HAP-1 (cell line): ENCODE results near the gene SLC30A4.

Experiments used
- DNase-seq, 2 experiments: peaks; one replicate each; pipeline ENCODE4 v3.0.0-alpha.2; 2016 to 2020; ENCODE audit warnings: low spot score in 2 of 2
- H3K27me3 ChIP-seq: fragments of 250-450 bp; sonication (Bioruptor Pico); 2 replicates; pipeline ENCODE4 v1.5.1; 2020; ENCODE audit warnings: low read depth, mild to moderate bottlenecking, moderate library complexity
- H3K36me3 ChIP-seq: fragments of 250-450 bp; sonication (Bioruptor Pico); replicated peaks from 2 replicates; pipeline ENCODE4 v1.5.1; 2020; ENCODE audit warnings: mild to moderate bottlenecking
- H3K4me1 ChIP-seq: fragments of 250-450 bp; sonication (Bioruptor Pico); 2 replicates; pipeline ENCODE4 v1.5.1; 2020; ENCODE audit warnings: mild to moderate bottlenecking
- H3K4me3 ChIP-seq: fragments of 250-450 bp; sonication (Bioruptor Pico); 2 replicates; pipeline ENCODE4 v1.5.1; 2020; ENCODE audit warnings: mild to moderate bottlenecking, moderate library complexity
- H3K9me3 ChIP-seq: fragments of 250-450 bp; sonication (Bioruptor Pico); 2 replicates; pipeline ENCODE4 v1.5.1; 2020; ENCODE audit warnings: mild to moderate bottlenecking, moderate library complexity
- in situ Hi-C: fragments of 300-500 bp; cut with MboI; formaldehyde crosslinking; loops from 3 replicates; pipeline ENCODE4 v1.14.3; 2020; ENCODE audit warnings: low sequenced_read_pairs, inconsistent platforms, mixed read lengths

The SLC30A4 gene

DNA sequence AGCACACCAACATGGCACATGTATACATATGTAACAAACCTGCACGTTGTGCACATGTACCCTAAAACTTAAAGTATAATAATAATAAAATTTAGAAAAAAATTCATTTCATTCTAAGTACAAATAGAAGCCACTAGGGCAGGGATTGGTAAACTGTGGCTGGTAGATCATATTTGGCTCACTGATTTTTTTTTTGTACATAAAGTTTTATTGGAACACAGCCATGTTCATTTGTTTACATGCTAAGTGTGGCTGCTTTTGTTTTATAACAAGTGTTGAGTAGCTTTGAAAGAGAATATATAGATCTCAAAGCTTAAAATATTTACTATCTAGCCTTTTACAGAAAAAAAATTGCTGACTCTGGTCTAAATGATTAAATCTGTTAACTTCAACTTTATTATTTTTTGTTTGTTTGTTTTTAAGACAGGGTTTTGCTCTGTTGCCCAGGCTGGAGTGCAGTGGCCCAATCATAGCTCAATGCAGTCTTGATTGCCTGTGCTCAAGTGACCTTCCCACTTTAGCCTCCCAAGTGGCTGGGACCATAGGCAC is 32.8 kb downstream of the SLC30A4 start:
- in situ Hi-C loops = no loop called here
- Histone ChIP-seq H3K9me3 (no peaks in the 10 kb centered on the region), H3K4me3 (no peak overlapping the region), H3K36me3 (no peaks in the 10 kb centered on the region), H3K27me3 (no peaks in the 10 kb centered on the region), H3K4me1 (peaks cover 4% of the 10 kb centered on the region)
- DNase-seq = no peak

DNA sequence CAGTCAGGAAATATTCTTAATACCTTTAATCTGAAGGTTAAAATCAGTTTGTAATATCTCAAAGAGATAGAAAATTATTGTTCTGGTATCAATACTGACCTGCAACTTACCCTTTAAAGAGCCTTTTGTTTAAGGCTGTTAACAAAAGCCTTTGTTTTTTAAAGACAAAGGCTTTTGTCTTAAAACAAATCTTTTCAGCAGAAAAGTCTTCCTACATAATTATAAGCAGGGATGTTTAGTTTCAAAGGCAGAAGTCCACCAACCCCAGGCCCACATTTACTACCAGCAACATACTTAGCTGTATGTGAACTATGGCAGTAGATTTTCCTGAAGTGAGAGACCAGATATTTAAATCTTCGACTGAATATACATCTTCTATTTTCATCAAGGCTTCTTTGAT is 36.2 kb downstream of the SLC30A4 start:
- Histone ChIP-seq H3K4me3 (no peak overlapping the region), H3K36me3 (no peaks in the 10 kb centered on the region), H3K27me3 (no peaks in the 10 kb centered on the region), H3K4me1 (peaks cover 8% of the 10 kb centered on the region), H3K9me3 (no peaks in the 10 kb centered on the region)
- no peak for DNase-seq
- in situ Hi-C loops = no loop called here

DNA sequence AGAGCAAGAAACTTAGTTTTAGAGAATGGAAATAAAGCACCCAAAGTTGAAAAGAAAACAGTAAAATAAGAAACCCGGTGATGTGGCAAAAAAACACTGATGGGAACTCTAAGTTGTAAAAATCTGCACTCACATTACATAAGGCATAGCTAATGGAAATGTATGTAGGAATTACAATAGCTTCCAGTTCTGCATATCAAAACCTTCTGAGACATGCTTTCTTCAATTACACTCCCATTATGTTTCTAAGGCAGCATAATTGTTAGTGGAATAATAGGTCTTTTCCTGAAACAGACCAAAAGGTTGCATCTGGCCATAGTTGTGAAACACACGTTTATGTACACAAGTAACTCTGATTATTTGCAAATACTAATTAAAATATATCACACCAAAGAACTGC is 41.4 kb downstream of the SLC30A4 start:
- Histone ChIP-seq H3K36me3 (no peaks in the 10 kb centered on the region), H3K4me1 (peaks cover 19% of the 10 kb centered on the region), H3K9me3 (no peaks in the 10 kb centered on the region), H3K4me3 (no peak overlapping the region), H3K27me3 (no peaks in the 10 kb centered on the region)
- peak; percentile 50 to 99 for DNase-seq
- in situ Hi-C loops = no loop called here

DNA sequence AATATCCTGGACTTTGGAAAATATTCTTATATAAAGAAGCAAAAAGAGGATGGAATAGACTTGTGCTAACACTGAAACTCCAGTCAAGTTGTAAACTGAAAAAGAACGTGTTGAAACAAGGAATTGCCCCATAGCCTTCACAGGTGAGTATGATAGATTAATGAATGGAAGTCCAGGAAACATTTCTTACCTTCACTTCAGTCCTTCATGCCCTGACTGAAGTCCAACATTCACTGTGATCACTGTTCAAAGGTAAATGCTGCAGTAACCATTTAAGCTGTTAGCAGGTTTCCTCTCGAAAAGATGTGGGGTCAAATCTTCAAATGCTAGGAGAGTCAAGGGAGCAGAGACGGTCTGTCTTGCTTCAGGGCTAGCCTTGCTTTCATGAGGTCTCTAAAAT is 46.1 kb downstream of the SLC30A4 start:
- no peaks in the 10 kb centered on the region for H3K9me3 ChIP-seq
- in situ Hi-C loops = no loop called here
- H3K4me3 ChIP-seq = no peak overlapping the region
- H3K36me3 ChIP-seq = no peaks in the 10 kb centered on the region
- no peak for DNase-seq
- H3K4me1 ChIP-seq = peaks cover 22% of the 10 kb centered on the region
- H3K27me3 ChIP-seq = no peaks in the 10 kb centered on the region

DNA sequence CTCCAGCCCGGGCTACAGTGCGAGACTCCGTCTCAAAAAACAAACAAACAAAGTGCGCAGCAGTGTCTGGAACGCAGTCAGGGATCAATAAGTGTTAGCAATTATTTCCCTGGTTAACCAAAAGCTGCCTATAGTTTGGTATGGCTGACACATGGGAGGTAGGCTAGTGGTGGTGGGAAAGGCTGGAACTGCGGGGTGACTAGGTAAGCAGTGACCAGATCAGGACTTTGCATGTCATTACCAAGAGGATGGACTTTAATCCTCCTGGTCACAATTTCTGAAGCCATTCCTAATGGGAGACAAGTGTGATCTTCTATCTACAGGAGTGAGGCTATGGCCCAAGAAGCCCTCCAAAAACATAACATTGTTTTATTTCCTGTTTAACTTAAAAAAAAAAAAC is 47.8 kb downstream of the SLC30A4 start:
- no peak overlapping the region for H3K4me3 ChIP-seq
- no peaks in the 10 kb centered on the region for H3K36me3 ChIP-seq
- H3K27me3 ChIP-seq = no peaks in the 10 kb centered on the region
- H3K9me3 ChIP-seq = no peaks in the 10 kb centered on the region
- in situ Hi-C loops = no loop called here
- peaks cover 10% of the 10 kb centered on the region for H3K4me1 ChIP-seq
- no peak for DNase-seq

GRCh38 chr15:45473068-45473467 is 49.5 kb downstream of the SLC30A4 start:
- Histone ChIP-seq H3K4me3 (no peak overlapping the region), H3K27me3 (no peaks in the 10 kb centered on the region), H3K9me3 (no peaks in the 10 kb centered on the region), H3K4me1 (peaks cover 6% of the 10 kb centered on the region; the same call in 1 of the 2 replicates), H3K36me3 (no peaks in the 10 kb centered on the region)
- no peak for DNase-seq
- in situ Hi-C loops = no loop called here

DNA sequence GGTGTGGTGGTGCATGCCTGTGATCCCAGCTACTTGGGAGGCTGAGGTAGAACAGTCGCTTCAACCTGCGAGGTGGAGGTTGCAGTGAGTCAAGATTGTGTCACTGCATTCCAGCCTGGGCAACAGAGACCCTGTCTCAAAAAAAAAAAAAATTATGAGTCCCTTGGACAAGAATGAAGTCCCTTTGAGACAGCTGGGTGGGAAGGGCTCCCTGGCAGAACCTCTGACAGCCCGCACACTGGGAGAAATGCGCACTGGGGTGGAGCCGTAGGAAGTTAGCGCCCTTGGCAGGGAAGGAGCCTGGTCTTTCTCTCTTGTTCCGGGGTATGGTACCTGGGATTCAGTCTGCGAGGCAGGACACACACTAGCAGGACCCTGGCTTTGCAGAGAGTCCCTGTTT is 51.4 kb downstream of the SLC30A4 start:
- Histone ChIP-seq H3K27me3 (no peaks in the 10 kb centered on the region), H3K36me3 (no peaks in the 10 kb centered on the region), H3K9me3 (no peaks in the 10 kb centered on the region), H3K4me1 (peaks cover 6% of the 10 kb centered on the region; the same call in 1 of the 2 replicates), H3K4me3 (no peak overlapping the region)
- DNase-seq = no peak
- in situ Hi-C loops = no loop called here

GRCh38 chr15:45469441-45469840 is 53.1 kb downstream of the SLC30A4 start:
- Histone ChIP-seq H3K27me3 (no peaks in the 10 kb centered on the region), H3K9me3 (no peaks in the 10 kb centered on the region)
- in situ Hi-C loops = no loop called here

DNA sequence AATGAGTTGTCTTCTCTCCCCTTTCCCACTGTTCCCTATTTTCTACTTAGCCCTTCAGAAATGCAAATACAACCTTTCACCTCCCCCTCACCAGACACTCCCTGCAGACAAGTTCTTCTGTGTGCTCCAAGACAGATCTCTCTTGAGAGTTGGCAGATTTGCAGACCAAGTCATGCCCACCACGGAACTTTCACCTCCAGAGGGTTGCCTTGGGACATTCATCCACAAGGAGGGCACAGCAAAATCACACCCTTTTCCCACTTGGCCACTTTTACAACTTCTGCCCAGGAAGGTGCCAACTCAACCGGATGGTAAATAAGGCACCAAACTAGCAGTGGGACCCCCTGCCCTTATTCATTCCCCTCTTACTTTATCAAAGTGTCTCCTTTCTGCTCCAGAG is 53.5 kb downstream of the SLC30A4 start:
- no peak overlapping the region for H3K4me3 ChIP-seq
- H3K4me1 ChIP-seq = peaks cover 6% of the 10 kb centered on the region; the same call in 1 of the 2 replicates
- in situ Hi-C loops = no loop called here
- H3K27me3 ChIP-seq = no peaks in the 10 kb centered on the region
- H3K9me3 ChIP-seq = no peaks in the 10 kb centered on the region
- no peaks in the 10 kb centered on the region for H3K36me3 ChIP-seq
- no peak for DNase-seq

More at GRCh38 chr15:45469441-45469840, 53.1 kb downstream of the SLC30A4 start:
- no peaks in the 10 kb centered on the region for H3K36me3 ChIP-seq
- no peak overlapping the region for H3K4me3 ChIP-seq
- H3K4me1 ChIP-seq = peaks cover 6% of the 10 kb centered on the region; the same call in 1 of the 2 replicates
- no peak for DNase-seq

DNA sequence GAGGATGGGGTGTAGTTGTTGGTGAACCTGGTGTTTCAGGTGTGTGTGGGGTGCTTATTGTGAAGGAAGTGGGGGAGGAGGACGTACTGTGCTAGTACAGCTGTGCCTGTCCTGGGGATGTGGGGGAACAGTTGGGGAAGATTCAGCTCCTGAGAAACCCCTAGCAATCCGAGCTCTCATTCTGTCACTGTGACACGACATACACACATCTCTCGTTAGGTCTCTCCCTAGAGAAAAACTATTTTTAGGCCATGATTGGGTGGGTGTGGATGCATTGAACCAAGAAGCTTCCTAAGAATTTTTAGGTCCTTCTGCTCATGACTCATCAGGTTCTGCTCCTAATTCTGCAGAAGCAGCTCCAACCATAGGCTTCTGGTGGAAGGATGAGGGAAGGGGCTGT is 54.3 kb downstream of the SLC30A4 start:
- Histone ChIP-seq H3K36me3 (no peaks in the 10 kb centered on the region), H3K4me1 (peaks cover 6% of the 10 kb centered on the region; the same call in 1 of the 2 replicates), H3K4me3 (no peak overlapping the region), H3K9me3 (no peaks in the 10 kb centered on the region), H3K27me3 (no peaks in the 10 kb centered on the region)
- in situ Hi-C loops = no loop called here
- no peak for DNase-seq

- H3K4me3 ChIP-seq = peak overlapping the region; percentile 11
- peak; percentile 84 to 87 for DNase-seq
- in situ Hi-C loops = loop anchor here (10.0 kb wide), 1 partner anchor 156 kb away; no protein-coding TSS in a partner anchor
These were observed 63.7 kb downstream of the SLC30A4 start for GRCh38 chr15:45458746-45459403.

DNA sequence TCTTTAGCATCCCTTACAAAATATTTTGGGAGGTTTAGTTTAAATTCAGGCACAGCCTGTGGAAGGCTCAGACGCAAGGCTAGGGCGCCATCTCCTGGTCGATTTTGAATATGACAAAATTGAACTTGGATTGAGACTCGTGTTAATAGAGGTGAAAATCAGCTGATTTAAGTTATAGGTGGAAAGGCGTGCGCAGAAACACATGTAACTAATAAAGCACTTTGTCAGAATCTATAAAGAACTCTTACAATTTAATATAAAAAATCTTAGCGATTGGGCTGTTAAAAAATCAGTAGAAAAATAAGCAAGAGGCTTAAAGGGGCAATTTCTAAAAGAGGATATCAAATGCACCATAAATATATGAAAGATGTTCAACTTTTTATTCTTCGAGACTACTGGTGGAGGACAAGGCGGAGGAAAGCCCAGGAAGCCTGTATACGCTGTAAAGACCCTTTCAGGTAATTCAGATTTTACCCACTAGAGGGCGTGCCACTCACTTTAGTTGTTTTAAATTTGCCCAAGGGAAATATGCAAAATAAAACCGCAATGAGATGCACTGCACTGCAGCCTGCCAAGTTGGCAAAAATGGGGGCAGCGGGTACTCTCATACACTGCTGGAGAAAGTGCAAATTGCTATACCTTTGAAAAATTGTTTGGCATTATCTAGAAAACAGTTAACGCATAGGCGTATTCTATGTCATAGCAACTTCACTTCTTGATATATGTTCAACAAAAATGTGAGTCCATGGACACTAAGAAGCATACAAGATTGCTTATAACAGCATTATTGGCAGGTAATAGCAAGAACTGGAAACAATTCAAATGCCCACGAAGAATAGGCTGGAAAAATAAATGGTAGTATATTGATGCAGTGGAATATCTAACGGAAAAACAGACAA is 64.7 kb downstream of the SLC30A4 start:
- H3K27me3 ChIP-seq = no peaks in the 10 kb centered on the region
- H3K4me1 ChIP-seq = peaks cover 11% of the 10 kb centered on the region
- in situ Hi-C loops = loop anchor here (10.0 kb wide), 1 partner anchor 157 kb away; no protein-coding TSS in a partner anchor
- peak overlapping the region; percentile 11 for H3K4me3 ChIP-seq
- no peaks in the 10 kb centered on the region for H3K36me3 ChIP-seq
- peak; percentile 81 to 91 for DNase-seq
- H3K9me3 ChIP-seq = no peaks in the 10 kb centered on the region

More at GRCh38 chr15:45458746-45459403, 63.7 kb downstream of the SLC30A4 start:
- Histone ChIP-seq H3K27me3 (no peaks in the 10 kb centered on the region), H3K4me1 (peaks cover 11% of the 10 kb centered on the region), H3K9me3 (no peaks in the 10 kb centered on the region), H3K36me3 (no peaks in the 10 kb centered on the region)

DNA sequence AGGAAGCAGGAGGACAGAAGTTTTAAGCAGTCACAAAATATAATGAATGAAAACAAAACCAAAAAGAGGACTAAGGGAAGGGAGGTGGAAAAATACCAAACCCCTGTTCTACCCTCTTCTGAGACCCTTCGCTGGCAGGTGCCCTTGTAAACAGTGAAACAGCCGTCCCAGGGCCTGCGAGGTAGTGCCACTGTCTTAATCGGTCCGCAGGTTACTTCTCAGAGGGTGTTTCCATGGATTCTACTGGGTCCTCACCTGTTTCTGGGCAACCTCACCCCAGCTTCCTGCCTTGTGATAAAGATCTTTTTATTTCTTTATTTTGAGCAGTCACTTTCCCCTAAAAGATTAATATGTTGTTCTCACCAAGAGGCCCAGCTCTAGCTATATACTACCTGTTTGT is 65.3 kb downstream of the SLC30A4 start:
- in situ Hi-C loops = loop anchor here (10.0 kb wide), 1 partner anchor 158 kb away; no protein-coding TSS in a partner anchor
- Histone ChIP-seq H3K27me3 (no peaks in the 10 kb centered on the region), H3K9me3 (no peaks in the 10 kb centered on the region), H3K36me3 (no peaks in the 10 kb centered on the region), H3K4me1 (peaks cover 11% of the 10 kb centered on the region), H3K4me3 (no peak overlapping the region)
- DNase-seq = no peak
